Measurements from ENCODE around the gene SHC3. TPM values are rescaled to one million over a fixed set of nuclear protein-coding genes. Genes with fewer than 3 reads are reported as not detected.

The SHC3 gene
- total RNA-seq, 1 experiment from 2014 or later: 0.27 TPM

DNA sequence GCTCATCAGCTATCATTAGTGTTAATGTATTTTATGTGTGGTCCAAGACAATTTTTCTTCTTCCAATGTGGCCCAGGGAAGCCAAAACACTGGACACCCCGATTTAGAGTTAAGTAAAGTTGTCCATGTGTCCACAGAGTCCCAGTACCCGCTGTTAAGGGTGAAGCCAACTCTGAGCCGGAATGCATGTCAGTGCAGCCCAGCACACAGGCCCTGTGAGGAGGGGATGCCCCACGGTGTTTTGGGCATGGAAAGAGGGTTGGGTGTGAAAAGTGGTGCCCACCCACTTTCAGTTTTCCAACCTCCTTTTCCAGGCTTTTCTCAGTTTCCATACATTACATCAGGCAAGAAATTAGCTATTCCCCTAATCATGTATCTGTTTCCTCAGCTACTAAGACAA lies 24.4 kb downstream of the SHC3 start:
- RAD21 ChIA-PET (ENCODE audit: low non-redundant PET in 1 of 2, low total read pairs in 2 of 2, uncharacterized antibody in 2 of 2, unreplicated experiment in 2 of 2): no interaction called here

More for the DNA sequence above, 24.4 kb downstream of the SHC3 start:
- H4K20me1 ChIP-seq (ENCODE audit: insufficient read depth): no peaks in the 10 kb centered on the region; the same call in 1 of the 2 replicates
- peak overlapping the region; percentile 24 for H3K9ac ChIP-seq (ENCODE audit: low read length)
- intact Hi-C loops (cut with micrococcal nuclease): no loop called here
- ChIA-PET POLR2A (no interaction called here), CTCF (no interaction called here)
- peak overlapping the region; percentile 18; the same call in 1 of the 2 replicates for H3K27ac ChIP-seq (ENCODE audit: low read depth, low read length)
- H3K9me2 ChIP-seq (ENCODE audit: insufficient read depth): no peaks in the 10 kb centered on the region; the same call in 1 of the 2 replicates
- no peaks in the 10 kb centered on the region for H3K36me3 ChIP-seq (ENCODE audit: control insufficient read depth in 1 of 2, insufficient read depth in 2 of 2, low read length in 2 of 2)
- H3K4me3 ChIP-seq (replicated peaks in 1 of 2; ENCODE audit: low read depth in 1 of 2, low read length in 2 of 2): peak overlapping the region in 1 of 2 experiments; percentile 5; a peak in 1 of 4 replicates
- H3K9me3 ChIP-seq (ENCODE audit: control insufficient read depth in 1 of 2, insufficient read depth in 1 of 2, low read depth in 1 of 2, low read length in 2 of 2): no peaks in the 10 kb centered on the region
- no peaks in the 10 kb centered on the region for H3K27me3 ChIP-seq (ENCODE audit: insufficient read depth, low read length)
- no peak for DNase-seq (ENCODE audit: low read depth, low spot score)
- ATAC-seq: peak; percentile 47
- H3K79me2 ChIP-seq (ENCODE audit: insufficient read depth, low read length): no peaks in the 10 kb centered on the region
- H3K4me1 ChIP-seq (ENCODE audit: control insufficient read depth in 1 of 2, insufficient read depth in 2 of 2, low read length in 2 of 2): peaks cover 9 to 24% of the 10 kb centered on the region in 2 experiments
- no TSS peak for BruUV-seq (replicated peaks)
- peak overlapping the region; percentile 72 for H2AFZ ChIP-seq (ENCODE audit: low read depth, low read length, poor library complexity, severe bottlenecking)
- H3K4me2 ChIP-seq (ENCODE audit: low read length): peak overlapping the region; percentile 67
- no peak for TF ChIP-seq RAD21 (IDR thresholded peaks at IDR 0.05; ENCODE audit: low read depth)
- no peak for TF ChIP-seq EGR1 (IDR thresholded peaks at IDR 0.05; ENCODE audit: low read depth)
- TF ChIP-seq, protein P1, sequence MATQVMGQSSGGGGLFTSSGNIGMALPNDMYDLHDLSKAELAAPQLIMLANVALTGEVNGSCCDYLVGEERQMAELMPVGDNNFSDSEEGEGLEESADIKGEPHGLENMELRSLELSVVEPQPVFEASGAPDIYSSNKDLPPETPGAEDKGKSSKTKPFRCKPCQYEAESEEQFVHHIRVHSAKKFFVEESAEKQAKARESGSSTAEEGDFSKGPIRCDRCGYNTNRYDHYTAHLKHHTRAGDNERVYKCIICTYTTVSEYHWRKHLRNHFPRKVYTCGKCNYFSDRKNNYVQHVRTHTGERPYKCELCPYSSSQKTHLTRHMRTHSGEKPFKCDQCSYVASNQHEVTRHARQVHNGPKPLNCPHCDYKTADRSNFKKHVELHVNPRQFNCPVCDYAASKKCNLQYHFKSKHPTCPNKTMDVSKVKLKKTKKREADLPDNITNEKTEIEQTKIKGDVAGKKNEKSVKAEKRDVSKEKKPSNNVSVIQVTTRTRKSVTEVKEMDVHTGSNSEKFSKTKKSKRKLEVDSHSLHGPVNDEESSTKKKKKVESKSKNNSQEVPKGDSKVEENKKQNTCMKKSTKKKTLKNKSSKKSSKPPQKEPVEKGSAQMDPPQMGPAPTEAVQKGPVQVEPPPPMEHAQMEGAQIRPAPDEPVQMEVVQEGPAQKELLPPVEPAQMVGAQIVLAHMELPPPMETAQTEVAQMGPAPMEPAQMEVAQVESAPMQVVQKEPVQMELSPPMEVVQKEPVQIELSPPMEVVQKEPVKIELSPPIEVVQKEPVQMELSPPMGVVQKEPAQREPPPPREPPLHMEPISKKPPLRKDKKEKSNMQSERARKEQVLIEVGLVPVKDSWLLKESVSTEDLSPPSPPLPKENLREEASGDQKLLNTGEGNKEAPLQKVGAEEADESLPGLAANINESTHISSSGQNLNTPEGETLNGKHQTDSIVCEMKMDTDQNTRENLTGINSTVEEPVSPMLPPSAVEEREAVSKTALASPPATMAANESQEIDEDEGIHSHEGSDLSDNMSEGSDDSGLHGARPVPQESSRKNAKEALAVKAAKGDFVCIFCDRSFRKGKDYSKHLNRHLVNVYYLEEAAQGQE (IDR thresholded peaks at IDR 0.05; ENCODE audit: low read depth): no peak
- TF ChIP-seq TCF7L2 (IDR thresholded peaks at IDR 0.05; ENCODE audit: borderline replicate concordance, extremely low read depth, insufficient read depth, insufficient read length): no peak

Measured in HCT116 (cell line).